ENCODE data around the gene MAST2.

GRCh38 chr1:45930258-45931150, 127.1 kb downstream of the MAST2 start:
- TF ChIP-seq CTCF (IDR thresholded peaks at IDR 0.05; ENCODE audit: low read length) (no peak), EZH2 (optimal IDR thresholded peaks at IDR 0.05; ENCODE audit: low read depth, low read length) (no peak), EZH2phosphoT487 (IDR thresholded peaks at IDR 0.05; ENCODE audit: low read length) (no peak)
